HEK293T (cell line): ENCODE measurements around the gene ERC2.

ENCODE experiments used
- ARNT ChIP-seq: fragments of 450-650 bp; IDR thresholded peaks from 2 replicates; pipeline ENCODE4 v1.6.1; 2017; ENCODE audit warnings: mild to moderate bottlenecking
- BHLHE40 ChIP-seq: fragments of 450-650 bp; IDR thresholded peaks from 2 replicates; pipeline ENCODE4 v1.6.1; 2016; ENCODE audit warnings: mild to moderate bottlenecking, moderate library complexity, borderline replicate concordance
- CTBP1 ChIP-seq: fragments of 450-650 bp; IDR thresholded peaks from 2 replicates; pipeline ENCODE4 v1.6.1; 2016; ENCODE audit warnings: borderline replicate concordance
- FOXA1 ChIP-seq: fragments of 450-650 bp; IDR thresholded peaks from 2 replicates; pipeline ENCODE4 v1.6.1; 2016; ENCODE audit warnings: mild to moderate bottlenecking
- FOXK2 ChIP-seq: fragments of 450-650 bp; IDR thresholded peaks from 2 replicates; pipeline ENCODE4 v1.6.1; 2016; ENCODE audit warnings: mild to moderate bottlenecking
- NFRKB ChIP-seq: fragments of 450-650 bp; IDR thresholded peaks from 2 replicates; pipeline ENCODE4 v1.6.1; 2016; ENCODE audit warnings: mild to moderate bottlenecking, moderate library complexity
- SP1 ChIP-seq: fragments of 450-650 bp; IDR thresholded peaks from 2 replicates; pipeline ENCODE4 v1.6.1; 2017
- SUZ12 ChIP-seq: fragments of 450-650 bp; IDR thresholded peaks from 2 replicates; pipeline ENCODE4 v1.6.1; 2016; ENCODE audit warnings: mild to moderate bottlenecking
- TARDBP ChIP-seq: fragments of 450-650 bp; IDR thresholded peaks from 2 replicates; pipeline ENCODE4 v1.6.1; 2016
- ZNF384 ChIP-seq: fragments of 450-650 bp; IDR thresholded peaks from 2 replicates; pipeline ENCODE4 v1.6.1; 2016

DNA sequence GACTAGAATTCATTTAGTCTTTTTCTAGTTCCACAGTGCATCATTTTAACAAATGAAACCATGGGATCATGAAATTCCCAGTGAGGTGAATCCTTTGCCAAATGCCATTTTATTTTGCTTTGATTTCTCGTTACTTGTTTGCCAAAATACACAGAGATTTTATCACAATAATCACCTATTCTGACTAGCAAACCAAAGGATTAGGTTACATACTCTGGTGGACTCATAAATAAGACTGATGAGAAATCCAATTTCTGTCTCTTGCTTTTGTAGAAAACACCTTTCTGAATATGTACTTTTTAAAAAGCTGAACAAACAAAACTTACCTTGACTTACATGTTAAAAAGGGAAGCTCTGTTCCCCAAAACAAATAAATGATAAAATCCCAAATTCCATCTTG lies 12.2 kb downstream of the ERC2 start:
- no peak for TF ChIP-seq FOXK2
- TF ChIP-seq TARDBP, result no peak
- no peak for TF ChIP-seq SP1
- no peak for TF ChIP-seq ZNF384
- TF ChIP-seq ARNT, result no peak
- TF ChIP-seq BHLHE40, result no peak
- no peak for TF ChIP-seq NFRKB
- no peak for TF ChIP-seq SUZ12
- no peak for TF ChIP-seq FOXA1
- no peak for TF ChIP-seq CTBP1
